ENCODE results near the gene GPR87. TPM values are rescaled to one million over a fixed set of nuclear protein-coding genes. Genes with fewer than 3 reads are reported as not detected.

GPR87 gene
- polyA plus RNA-seq, 3 donors from 2014 or later: not detected

DNA sequence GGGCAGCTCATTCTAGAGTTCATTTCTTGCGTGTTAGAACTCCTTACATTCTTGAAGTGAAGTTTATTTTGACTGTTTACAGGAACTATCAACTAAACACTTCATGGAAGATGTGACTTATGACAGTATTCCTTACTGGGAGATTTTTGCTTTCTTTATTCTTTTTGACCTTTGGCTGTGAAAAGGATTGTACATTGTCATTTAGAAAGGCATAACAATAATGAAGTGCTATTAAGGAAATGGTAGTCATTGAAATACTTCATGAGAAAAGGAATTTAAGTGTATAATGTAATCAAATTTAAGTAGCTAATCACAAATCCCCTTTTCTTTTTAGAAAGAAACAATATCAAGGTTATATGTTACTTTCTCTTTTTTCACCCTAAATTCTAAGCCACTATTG, 49.6 kb downstream of the GPR87 start:
- no peak for DNase-seq
- no peaks in the 10 kb centered on the region for H3K27me3 Mint-ChIP-seq (ENCODE audit: low read depth in 3 of 3)
- H3K36me3 Mint-ChIP-seq: peaks cover 0 to 4% (median 0%) of the 10 kb centered on the region in 3 donors
- H3K4me3 Mint-ChIP-seq: no peak overlapping the region
- no peak overlapping the region for H3K27ac Mint-ChIP-seq
- H3K9me3 Mint-ChIP-seq: no peaks in the 10 kb centered on the region
- peaks cover 17 to 26% of the 10 kb centered on the region in 2 donors for H3K4me1 Mint-ChIP-seq

DNA sequence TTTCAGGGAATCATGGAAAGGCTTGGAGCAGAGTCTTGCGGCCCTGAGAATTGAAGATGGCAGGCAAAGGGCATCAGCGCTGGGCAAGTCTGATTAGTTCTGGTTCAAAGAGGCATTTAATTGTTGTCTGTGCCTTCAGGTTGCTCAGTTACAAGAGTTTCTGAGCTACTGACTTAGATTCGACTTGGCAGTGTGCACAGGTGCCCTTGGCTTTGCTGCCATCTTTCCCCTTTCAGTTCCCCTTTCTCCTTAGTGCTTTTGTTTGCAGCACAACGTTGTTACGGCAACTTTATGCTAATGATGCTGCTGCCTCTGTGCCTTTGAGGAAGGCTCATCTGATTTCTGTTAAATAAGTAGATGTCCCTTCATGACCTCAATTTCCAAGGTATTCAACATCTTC, 50.8 kb downstream of the GPR87 start:
- Mint-ChIP-seq H3K4me1 (peaks cover 17 to 26% of the 10 kb centered on the region in 2 donors), H3K36me3 (peaks cover 0 to 4% (median 0%) of the 10 kb centered on the region in 3 donors), H3K9me3 (no peaks in the 10 kb centered on the region), H3K4me3 (no peak overlapping the region), H3K27ac (no peak overlapping the region), H3K27me3 (ENCODE audit: low read depth in 3 of 3) (no peaks in the 10 kb centered on the region)
- no peak for DNase-seq

DNA sequence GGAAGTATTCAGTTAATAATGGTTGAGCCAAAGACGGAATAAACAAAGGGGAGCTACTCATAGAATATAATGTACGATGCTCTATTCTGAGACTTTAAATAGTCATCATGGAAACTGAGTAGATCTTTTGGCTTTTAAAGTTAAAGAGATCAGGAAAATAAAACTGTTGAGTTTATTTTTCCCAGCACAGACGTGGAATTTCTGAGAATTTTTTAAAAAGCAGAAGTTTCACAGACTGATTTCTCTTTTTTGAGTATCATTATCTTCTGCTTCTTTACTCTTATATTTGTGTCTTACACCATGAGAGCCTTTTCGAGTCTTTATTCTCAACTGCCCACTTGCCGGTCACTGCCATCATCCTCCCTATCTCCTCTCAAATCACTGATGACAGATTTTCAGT, 51.5 kb downstream of the GPR87 start:
- Mint-ChIP-seq H3K27me3 (ENCODE audit: low read depth in 3 of 3) (no peaks in the 10 kb centered on the region), H3K4me3 (no peak overlapping the region), H3K36me3 (peaks cover 0 to 4% (median 0%) of the 10 kb centered on the region in 3 donors), H3K9me3 (no peaks in the 10 kb centered on the region), H3K27ac (no peak overlapping the region), H3K4me1 (peaks cover 13 to 21% of the 10 kb centered on the region in 2 donors)
- no peak for DNase-seq

DNA sequence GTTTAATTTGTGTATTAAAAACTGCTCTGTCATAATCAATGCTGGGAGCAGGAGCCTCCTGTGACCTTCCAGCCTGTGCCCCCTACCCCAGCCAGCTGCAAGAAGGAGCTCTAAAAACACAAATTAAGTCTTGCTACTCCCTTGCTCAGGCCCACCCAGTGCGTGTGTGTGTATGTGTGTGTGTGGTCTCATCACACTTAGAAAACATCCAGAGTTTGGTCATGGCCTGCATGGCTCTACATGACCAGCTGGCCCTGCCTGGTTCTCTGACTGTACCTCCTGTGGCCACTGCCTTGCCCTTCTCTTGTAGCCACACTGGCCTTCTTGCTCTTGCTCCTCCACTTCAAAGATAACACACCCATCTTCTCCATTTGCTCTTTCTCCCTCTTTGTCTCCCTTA, 52.0 kb downstream of the GPR87 start:
- no peak overlapping the region for H3K27ac Mint-ChIP-seq
- H3K9me3 Mint-ChIP-seq: no peaks in the 10 kb centered on the region
- peaks cover 0 to 2% (median 0%) of the 10 kb centered on the region in 3 donors for H3K27me3 Mint-ChIP-seq (ENCODE audit: low read depth in 3 of 3)
- no peak overlapping the region for H3K4me3 Mint-ChIP-seq
- H3K4me1 Mint-ChIP-seq: peaks cover 13 to 15% of the 10 kb centered on the region in 2 donors
- H3K36me3 Mint-ChIP-seq: peaks cover 0 to under 1% (median 0%) of the 10 kb centered on the region in 3 donors
- DNase-seq: no peak

DNA sequence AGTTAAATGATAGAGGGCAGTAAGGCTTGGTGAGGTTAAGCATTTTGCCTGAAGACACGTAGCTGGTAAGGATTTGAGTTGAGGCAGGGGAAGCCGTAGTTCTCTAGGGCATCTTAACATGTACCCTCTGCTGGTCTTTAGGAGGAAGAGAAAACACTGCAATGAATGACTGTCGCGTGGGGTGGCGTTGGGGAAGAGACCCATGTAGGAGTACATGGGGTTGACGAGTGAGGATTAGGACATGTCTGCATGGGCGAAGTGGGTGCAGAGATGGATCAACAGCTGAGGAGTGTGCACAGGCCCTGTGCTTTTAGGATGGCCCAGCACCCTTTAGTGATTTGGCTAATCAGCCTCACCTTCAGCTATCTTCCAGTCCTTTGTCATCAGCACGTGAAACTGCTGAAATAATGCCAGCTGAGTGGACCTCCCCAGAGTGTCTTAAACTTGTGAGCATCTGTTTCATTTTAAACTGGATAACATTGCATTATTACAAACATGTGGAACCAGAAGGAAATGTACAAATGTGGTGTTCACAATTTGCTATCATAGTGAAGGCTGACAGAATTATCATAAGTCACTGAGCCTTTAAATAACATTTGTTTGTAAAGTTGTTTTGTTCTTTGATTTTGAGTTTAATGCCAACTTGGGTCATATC, 53.6 kb downstream of the GPR87 start:
- Mint-ChIP-seq H3K27me3 (ENCODE audit: low read depth in 3 of 3) (peaks cover 0 to 3% (median under 1%) of the 10 kb centered on the region in 3 donors), H3K27ac (peak overlapping the region in 1 of 6 donors; percentile 5), H3K9me3 (no peaks in the 10 kb centered on the region)

DNA sequence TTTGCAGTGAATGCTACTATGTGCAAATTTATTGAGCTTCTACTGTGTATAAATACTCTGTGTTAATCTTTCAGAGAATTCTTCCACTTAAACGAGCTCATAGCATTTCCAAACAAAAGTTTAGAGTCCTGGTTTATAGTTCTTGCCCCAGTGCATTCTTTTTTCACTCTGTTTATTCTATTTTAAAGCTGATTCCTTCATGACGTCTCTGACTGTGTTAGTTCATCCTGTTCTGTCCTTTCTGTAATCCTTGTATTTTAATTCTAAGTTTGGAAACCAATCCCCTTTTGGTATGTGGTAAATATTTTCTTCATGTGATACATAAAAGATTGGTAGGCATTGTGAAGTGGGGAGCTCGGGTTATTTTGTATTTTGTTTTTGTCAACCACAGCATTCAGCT, 57.0 kb downstream of the GPR87 start:
- Mint-ChIP-seq H3K4me3 (no peak overlapping the region), H3K27me3 (ENCODE audit: low read depth in 3 of 3) (peaks cover 0 to 4% (median 3%) of the 10 kb centered on the region in 3 donors), H3K4me1 (no peaks in the 10 kb centered on the region), H3K27ac (no peak overlapping the region), H3K36me3 (no peaks in the 10 kb centered on the region), H3K9me3 (no peaks in the 10 kb centered on the region)
- no peak for DNase-seq

More for the DNA sequence above, 53.6 kb downstream of the GPR87 start:
- DNase-seq: no peak
- H3K36me3 Mint-ChIP-seq: no peaks in the 10 kb centered on the region
- H3K4me3 Mint-ChIP-seq: no peak overlapping the region
- H3K4me1 Mint-ChIP-seq: no peaks in the 10 kb centered on the region

DNA sequence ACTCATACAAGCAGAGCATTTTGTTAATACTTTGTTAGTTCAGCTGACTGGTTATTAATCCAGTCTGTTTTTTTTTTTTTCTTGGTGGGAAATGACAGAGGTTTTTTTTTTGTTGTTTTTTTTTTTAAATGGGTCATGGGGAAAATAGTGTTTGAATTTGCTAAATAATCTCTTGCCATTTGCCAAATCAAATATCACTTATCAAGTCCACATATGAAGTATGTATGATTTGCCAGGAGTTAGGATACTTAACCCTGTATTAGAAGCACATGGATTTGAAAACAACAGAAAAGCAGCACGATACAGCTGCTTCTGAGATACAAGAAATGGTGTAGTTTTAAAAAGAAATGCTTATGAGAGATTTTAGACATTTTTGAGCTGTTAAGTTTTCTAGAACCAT, 59.9 kb downstream of the GPR87 start:
- H3K4me1 Mint-ChIP-seq: no peaks in the 10 kb centered on the region
- no peaks in the 10 kb centered on the region for H3K36me3 Mint-ChIP-seq
- no peak for DNase-seq
- no peak overlapping the region for H3K27ac Mint-ChIP-seq
- H3K27me3 Mint-ChIP-seq (ENCODE audit: low read depth in 3 of 3): peaks cover 0 to 4% (median 3%) of the 10 kb centered on the region in 3 donors
- no peak overlapping the region for H3K4me3 Mint-ChIP-seq
- H3K9me3 Mint-ChIP-seq: no peaks in the 10 kb centered on the region

DNA sequence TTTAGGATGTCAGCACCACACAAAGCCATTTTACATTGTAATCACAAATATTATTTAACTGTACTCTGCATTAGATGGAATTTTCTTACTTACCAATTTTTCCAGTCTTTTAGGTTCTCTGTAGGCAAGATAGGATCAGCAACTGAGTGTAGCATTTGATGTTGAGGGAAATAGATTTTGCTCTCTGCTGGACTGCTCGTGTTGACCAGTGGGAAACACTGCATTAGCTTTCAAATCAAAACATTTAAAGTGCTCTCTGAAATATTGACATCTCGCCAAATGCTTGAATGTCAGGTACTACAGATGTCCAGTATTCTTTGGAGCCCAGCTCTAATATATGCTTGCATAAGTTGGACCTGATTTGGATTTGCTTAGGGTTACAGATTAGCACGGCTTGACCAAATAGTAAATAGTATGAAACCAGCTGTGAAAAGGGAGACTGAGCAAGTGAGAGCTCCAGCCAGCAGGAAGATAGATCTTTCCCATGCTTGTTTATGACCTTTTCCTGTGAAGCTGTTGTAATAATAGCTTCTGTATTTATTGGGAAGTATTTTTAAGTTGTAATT, 67.8 kb downstream of the GPR87 start:
- Mint-ChIP-seq H3K4me3 (no peak overlapping the region), H3K9me3 (no peaks in the 10 kb centered on the region), H3K27me3 (ENCODE audit: low read depth in 3 of 3) (no peaks in the 10 kb centered on the region), H3K4me1 (no peaks in the 10 kb centered on the region), H3K27ac (no peak overlapping the region), H3K36me3 (no peaks in the 10 kb centered on the region)
- DNase-seq: no peak

Other genes with a start within 250 kb of the GPR87 start
- under 1 TPM in 1 of 3 donors, not detected in 2; 0.18 TPM for gene MED12L, start 231.2 kb downstream of the GPR87 start, polyA plus RNA-seq
- 10 to 100 TPM in 2 of 3 donors, 1 to 10 TPM in 1; 9.3 to 16.5 (median 13.5) TPM for gene GPR171, start 113.6 kb downstream of the GPR87 start, polyA plus RNA-seq
- 1 to 10 TPM; 1.2 to 2.8 (median 1.5) TPM for gene P2RY14, start 38.3 kb downstream of the GPR87 start, polyA plus RNA-seq
- gene P2RY13, start 12.7 kb upstream of the GPR87 start, polyA plus RNA-seq: under 1 TPM in 2 of 3 donors, not detected in 1; 0.18 to 0.50 TPM
- gene P2RY12, start 67.9 kb upstream of the GPR87 start, polyA plus RNA-seq: under 1 TPM in 2 of 3 donors, not detected in 1; 0.17 to 0.32 TPM
- gene IGSF10, start 144.2 kb upstream of the GPR87 start, polyA plus RNA-seq: not detected